H1 (cell line): ENCODE results near the gene OR5A1. TPM values are rescaled to one million over a fixed set of nuclear protein-coding genes. Genes with fewer than 3 reads are reported as not detected.

ENCODE experiments used
- ASH2L ChIP-seq: fragments of 200-600, 300-600 bp; sonication (generic); IDR thresholded peaks from one replicate; pipeline ENCODE4 v1.7.1; 2017; ENCODE audit warnings: low read length
- HDAC2 ChIP-seq, 2 experiments: fragments of 300-600 bp in 1 of 2; sonication (generic) in 1 of 2; IDR thresholded peaks; 2 replicates each; pipeline ENCODE4 v1.6.1; 2011 to 2012; ENCODE audit warnings: low read depth in 2 of 2, low read length in 2 of 2, mild to moderate bottlenecking in 2 of 2, moderate library complexity in 2 of 2, borderline replicate concordance in 1 of 2, inconsistent platforms in 1 of 2
- JUND ChIP-seq: IDR thresholded peaks from 2 replicates; pipeline ENCODE4 v1.6.1; 2011; ENCODE audit warnings: mild to moderate bottlenecking, improper control_type of control experiment, low read length
- MAFK ChIP-seq: IDR thresholded peaks from 2 replicates; pipeline ENCODE4 v1.6.1; 2012; ENCODE audit warnings: low read depth, mild to moderate bottlenecking, improper control_type of control experiment, low read length
- RBBP5 ChIP-seq: IDR thresholded peaks from 2 replicates; pipeline ENCODE4 v1.7.1; 2012; ENCODE audit warnings: low read depth, mild to moderate bottlenecking, inconsistent platforms, low read length, moderate library complexity, borderline replicate concordance
- SUZ12 ChIP-seq: fragments of 200-600 bp; sonication (generic); IDR thresholded peaks from 2 replicates; pipeline ENCODE4 v1.6.1; 2012; ENCODE audit warnings: mild to moderate bottlenecking, inconsistent platforms, low read length, moderate library complexity, mixed read lengths
- TBP ChIP-seq: IDR thresholded peaks from 2 replicates; pipeline ENCODE4 v1.6.1; 2011; ENCODE audit warnings: low read depth, low read length, improper control_type of control experiment
- polyA plus RNA-seq, 7 experiments: library from polyadenylated mRNA; depleted of rRNA in 3 of 7; stranded (reverse) in 5 of 7; unstranded in 2 of 7; fragments of >200 nt in 5 of 7; fragments of 200-250 nt in 2 of 7; gene quantifications; 1 replicate in 5 of 7; 2 replicates in 1 of 7; 4 replicates in 1 of 7; pipeline versions ENCODE4 v1.2.1 to v1.2.3, GENCODE V29; 2011 to 2013; ENCODE audit warnings: missing spikeins in 2 of 7, mixed read lengths in 2 of 7
- total RNA-seq: library from RNA; stranded (reverse); fragmentation: NEBNext Ultra II Directional; extraction: Animal tissue kit (Norgen Biotek cat#: 25700); gene quantifications from 2 replicates; pipeline ENCODE4 v1.2.1, GENCODE V29; 2021
- TF ChIP-seq, protein P1 (sequence below): fragments of 300-600 bp; sonication (generic); IDR thresholded peaks from 2 replicates; pipeline ENCODE4 v1.7.1; 2012; ENCODE audit warnings: low read length, moderate library complexity, mild to moderate bottlenecking, inconsistent platforms; ENCODE audit not compliant: insufficient replicate concordance

The OR5A1 gene
- total and polyA plus RNA-seq, 2 of the 8 experiments (the other 6 are each of a cell fraction or from before 2014, with no cell fraction given), result not detected

DNA sequence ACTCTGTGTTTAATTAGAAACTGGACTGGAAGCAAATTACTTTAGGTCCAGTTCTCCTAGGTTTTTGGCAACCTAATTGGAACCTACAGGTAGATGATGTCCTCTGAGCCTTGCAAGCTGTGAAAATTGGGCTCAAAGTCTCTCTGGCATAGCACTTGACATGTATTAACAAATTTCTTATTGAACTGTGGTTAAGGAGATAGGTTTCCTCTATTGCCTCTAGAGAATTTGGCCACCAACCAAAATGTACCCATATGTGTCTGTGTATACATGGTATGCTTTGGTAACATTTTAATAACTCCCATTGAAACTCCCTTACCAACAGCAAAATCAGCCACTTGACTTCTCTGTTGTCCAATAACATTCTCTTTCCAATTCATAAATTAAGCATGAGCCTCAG is 36.7 kb downstream of the OR5A1 start, which contains the start of gene OR4D10 (continued):
- TF ChIP-seq, protein P1, sequence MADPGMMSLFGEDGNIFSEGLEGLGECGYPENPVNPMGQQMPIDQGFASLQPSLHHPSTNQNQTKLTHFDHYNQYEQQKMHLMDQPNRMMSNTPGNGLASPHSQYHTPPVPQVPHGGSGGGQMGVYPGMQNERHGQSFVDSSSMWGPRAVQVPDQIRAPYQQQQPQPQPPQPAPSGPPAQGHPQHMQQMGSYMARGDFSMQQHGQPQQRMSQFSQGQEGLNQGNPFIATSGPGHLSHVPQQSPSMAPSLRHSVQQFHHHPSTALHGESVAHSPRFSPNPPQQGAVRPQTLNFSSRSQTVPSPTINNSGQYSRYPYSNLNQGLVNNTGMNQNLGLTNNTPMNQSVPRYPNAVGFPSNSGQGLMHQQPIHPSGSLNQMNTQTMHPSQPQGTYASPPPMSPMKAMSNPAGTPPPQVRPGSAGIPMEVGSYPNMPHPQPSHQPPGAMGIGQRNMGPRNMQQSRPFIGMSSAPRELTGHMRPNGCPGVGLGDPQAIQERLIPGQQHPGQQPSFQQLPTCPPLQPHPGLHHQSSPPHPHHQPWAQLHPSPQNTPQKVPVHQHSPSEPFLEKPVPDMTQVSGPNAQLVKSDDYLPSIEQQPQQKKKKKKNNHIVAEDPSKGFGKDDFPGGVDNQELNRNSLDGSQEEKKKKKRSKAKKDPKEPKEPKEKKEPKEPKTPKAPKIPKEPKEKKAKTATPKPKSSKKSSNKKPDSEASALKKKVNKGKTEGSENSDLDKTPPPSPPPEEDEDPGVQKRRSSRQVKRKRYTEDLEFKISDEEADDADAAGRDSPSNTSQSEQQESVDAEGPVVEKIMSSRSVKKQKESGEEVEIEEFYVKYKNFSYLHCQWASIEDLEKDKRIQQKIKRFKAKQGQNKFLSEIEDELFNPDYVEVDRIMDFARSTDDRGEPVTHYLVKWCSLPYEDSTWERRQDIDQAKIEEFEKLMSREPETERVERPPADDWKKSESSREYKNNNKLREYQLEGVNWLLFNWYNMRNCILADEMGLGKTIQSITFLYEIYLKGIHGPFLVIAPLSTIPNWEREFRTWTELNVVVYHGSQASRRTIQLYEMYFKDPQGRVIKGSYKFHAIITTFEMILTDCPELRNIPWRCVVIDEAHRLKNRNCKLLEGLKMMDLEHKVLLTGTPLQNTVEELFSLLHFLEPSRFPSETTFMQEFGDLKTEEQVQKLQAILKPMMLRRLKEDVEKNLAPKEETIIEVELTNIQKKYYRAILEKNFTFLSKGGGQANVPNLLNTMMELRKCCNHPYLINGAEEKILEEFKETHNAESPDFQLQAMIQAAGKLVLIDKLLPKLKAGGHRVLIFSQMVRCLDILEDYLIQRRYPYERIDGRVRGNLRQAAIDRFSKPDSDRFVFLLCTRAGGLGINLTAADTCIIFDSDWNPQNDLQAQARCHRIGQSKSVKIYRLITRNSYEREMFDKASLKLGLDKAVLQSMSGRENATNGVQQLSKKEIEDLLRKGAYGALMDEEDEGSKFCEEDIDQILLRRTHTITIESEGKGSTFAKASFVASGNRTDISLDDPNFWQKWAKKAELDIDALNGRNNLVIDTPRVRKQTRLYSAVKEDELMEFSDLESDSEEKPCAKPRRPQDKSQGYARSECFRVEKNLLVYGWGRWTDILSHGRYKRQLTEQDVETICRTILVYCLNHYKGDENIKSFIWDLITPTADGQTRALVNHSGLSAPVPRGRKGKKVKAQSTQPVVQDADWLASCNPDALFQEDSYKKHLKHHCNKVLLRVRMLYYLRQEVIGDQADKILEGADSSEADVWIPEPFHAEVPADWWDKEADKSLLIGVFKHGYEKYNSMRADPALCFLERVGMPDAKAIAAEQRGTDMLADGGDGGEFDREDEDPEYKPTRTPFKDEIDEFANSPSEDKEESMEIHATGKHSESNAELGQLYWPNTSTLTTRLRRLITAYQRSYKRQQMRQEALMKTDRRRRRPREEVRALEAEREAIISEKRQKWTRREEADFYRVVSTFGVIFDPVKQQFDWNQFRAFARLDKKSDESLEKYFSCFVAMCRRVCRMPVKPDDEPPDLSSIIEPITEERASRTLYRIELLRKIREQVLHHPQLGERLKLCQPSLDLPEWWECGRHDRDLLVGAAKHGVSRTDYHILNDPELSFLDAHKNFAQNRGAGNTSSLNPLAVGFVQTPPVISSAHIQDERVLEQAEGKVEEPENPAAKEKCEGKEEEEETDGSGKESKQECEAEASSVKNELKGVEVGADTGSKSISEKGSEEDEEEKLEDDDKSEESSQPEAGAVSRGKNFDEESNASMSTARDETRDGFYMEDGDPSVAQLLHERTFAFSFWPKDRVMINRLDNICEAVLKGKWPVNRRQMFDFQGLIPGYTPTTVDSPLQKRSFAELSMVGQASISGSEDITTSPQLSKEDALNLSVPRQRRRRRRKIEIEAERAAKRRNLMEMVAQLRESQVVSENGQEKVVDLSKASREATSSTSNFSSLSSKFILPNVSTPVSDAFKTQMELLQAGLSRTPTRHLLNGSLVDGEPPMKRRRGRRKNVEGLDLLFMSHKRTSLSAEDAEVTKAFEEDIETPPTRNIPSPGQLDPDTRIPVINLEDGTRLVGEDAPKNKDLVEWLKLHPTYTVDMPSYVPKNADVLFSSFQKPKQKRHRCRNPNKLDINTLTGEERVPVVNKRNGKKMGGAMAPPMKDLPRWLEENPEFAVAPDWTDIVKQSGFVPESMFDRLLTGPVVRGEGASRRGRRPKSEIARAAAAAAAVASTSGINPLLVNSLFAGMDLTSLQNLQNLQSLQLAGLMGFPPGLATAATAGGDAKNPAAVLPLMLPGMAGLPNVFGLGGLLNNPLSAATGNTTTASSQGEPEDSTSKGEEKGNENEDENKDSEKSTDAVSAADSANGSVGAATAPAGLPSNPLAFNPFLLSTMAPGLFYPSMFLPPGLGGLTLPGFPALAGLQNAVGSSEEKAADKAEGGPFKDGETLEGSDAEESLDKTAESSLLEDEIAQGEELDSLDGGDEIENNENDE, result no peak
- TF ChIP-seq SUZ12, result no peak
- no peak for TF ChIP-seq TBP
- TF ChIP-seq ASH2L, result no peak
- no peak for TF ChIP-seq MAFK
- no peak for TF ChIP-seq JUND
- no peak for TF ChIP-seq RBBP5
- TF ChIP-seq HDAC2 (IDR thresholded peaks at IDR 0.05; ENCODE audit: borderline replicate concordance in 1 of 2, low read depth in 2 of 2, low read length in 2 of 2), result no peak
- TF ChIP-seq, all 59 proteins: peak for 0
